COR-L47 (cell line): ENCODE data around the gene PAK6.

Source experiments
- DNase-seq: peaks from one replicate; lab custom pipeline; 2025; lab: John Stamatoyannopoulos, UW

PAK6 gene

DNA sequence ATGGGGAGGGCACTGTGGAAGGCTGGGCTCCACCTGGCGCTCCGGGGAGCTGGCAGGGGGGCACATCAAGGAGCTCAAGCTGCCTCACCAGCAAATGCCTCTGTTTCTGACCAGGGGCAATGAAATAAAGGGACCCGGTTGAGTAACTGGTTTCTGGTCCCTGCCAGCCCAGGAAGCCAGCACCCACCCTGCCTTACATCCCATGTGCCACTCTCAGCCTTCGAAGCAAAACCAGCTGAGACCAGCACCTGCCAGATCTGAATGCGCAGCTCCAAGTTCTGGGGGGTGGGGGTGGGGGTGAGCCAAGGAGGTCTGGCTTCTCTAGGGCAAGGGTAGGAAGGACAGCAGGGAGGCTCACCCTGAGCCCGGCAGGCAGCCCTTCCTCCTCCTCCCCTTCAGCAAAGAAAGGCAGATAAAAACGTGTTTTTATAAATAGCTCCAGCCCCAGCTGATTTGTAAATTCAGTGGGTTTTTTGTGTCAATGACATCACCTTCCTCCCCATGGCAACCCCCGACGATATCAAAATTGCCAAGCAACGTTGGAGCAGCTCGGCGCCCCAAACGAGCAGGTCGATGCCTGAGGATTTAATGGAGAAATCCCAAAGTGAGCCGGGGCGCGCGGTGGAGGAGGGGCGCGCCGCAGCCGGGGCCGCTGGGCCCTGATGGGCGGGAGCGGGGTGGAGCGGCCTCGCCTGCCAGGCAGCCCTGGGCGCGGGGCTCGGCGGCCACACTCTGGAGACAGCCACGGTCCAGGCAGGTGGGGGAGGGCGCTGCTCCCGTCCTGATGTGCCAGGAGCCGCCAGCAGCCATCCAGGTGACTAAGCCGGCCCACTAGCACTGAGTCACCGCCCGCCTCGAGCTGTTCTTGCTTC is at the start of gene PAK6:
Gene PAK6 (plus strand): TSS at position 532 of the 872 bp plus-strand sequence. CDS start 25,723 bp downstream, outside the sequence.
- peak; percentile 64 for DNase-seq

DNA sequence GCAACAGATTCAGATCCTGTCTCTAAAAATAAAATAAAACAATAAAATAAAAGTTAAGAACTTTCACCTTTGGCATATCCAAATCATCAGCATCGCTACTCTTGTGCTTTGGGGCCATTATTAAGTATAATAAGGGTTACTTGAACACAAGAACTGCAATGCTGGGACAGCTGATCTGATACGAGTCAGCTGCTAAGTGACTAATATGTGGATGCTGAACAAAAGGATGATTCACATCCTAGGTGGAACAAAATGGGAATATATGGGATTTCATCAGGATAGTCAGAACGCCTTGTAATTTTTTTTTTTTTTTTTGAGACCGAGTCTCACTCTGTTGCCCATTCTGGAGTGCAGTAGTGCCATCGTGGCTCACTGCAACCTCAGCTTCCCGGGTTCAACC is 48.3 kb upstream of the PAK6 start:
- DNase-seq, result no peak

DNA sequence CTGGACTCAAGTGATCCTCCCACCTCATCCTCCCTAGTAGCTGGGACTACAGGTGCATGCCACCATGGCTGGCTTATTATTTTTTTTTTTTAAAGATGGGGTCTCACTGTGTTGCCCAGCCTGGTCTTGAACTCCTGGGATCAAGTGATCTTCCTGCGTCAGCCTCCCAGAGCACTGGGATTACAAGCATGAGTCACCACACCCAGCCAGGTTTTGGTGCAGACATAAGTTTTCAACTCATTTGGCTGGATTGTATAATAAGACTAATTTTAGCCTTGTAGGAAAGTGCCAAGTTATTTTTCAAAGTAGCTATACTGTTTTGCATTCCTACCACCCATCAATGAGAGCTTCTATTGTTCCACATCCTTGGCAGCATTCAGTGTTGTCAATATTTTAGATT is 45.9 kb upstream of the PAK6 start:
- no peak for DNase-seq

DNA sequence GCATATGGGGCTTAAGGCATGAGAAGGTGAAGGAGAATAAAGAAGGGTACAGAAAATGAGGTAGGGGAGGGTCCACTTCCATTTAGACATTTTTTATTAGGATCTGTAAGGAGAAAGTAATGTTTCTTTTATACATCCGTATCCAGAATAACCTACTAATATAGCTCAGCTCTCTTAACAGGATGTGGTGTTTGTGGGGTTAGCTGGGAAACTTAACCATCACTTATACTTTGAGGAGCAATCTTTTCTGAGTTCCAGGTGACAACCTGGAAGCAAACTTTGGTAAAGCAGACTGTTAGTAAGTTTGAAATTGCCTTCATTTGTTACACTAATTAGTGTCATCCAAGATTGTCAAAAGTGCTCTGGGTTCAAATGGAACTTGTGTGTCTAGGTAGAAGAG is 41.4 kb upstream of the PAK6 start:
- no peak for DNase-seq

DNA sequence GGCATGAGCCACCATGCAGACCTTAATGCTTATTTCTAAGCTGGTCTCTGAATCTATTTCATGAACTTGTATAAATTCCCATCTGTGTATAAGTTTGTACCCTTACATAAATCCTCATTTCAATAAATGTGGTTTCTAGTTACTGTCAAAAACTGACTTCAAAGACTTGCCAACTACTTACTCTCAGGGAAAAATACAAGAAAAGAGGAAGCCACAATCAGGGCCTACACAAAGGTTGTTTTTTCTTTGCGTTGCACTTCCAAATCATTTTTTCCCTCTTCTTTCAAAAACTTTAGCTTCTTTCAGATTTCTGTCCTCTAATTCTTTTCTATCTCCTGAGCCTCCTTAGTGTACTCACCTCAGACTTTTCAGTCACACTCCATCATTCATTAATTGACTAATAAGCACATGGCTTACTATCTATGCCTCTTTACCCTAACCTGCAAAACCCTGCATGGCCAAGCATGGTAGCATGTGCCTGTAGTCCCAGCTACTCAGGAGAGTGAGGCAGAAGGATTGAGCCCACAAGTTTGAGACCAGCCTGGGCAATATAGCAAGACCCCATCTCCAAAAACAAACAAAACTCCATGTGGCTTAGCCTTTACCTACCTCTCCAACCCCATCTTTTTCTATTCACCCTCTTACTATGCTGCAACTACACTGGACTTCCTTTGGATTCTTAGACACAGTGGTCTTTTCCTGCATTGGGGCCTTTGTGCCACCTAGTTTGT is 40.3 kb upstream of the PAK6 start:
- DNase-seq, result no peak

DNA sequence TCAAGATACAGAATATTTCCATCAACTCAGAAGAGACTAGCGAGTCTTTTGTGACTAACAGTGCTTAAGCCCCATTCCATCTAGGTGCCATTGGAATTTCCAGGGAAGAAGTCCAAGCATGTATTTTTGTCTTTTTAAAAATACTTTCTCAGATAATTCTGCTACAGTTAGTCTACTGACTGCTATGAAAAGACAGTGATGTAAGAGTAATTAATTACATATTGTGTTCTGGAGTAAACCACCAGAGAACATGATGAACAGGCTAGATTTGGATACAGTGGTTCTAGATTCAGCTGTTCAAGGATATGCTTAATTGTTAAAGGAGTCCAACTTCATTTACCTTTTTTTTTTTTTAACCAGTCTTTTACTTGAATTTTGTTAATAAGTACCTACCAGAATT is 34.8 kb upstream of the PAK6 start:
- no peak for DNase-seq

DNA sequence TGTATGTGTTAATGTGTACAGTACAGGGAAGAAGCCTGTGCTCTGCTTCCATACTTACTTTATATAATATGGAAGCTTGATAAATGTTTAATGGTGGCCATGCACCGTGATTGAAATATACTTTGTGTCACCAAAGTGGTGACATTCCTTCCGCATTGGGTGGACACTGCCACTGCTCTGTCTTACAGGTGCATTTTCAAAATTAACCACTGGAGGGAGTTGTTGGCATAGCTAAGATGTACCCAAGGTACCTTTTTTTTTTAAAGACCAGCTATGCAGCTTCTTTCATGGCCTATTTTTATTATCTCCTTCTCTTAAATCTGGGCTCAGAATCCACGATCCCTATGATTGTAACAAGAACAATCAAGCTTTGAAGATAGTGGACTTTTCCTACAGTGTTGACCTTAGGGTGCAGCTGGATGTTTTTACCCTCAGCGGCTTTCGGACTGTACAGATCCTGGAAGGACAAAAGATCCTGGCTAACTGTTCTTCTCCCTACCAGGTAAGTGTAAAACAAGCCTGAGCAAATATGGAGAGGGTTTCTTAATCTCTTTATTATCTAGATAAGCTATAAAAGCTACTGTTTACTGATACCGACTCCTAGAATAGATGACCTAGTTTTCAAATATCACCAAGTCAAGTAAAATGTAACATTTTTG is 21.6 kb upstream of the PAK6 start:
- DNase-seq, result peak; percentile 18

DNA sequence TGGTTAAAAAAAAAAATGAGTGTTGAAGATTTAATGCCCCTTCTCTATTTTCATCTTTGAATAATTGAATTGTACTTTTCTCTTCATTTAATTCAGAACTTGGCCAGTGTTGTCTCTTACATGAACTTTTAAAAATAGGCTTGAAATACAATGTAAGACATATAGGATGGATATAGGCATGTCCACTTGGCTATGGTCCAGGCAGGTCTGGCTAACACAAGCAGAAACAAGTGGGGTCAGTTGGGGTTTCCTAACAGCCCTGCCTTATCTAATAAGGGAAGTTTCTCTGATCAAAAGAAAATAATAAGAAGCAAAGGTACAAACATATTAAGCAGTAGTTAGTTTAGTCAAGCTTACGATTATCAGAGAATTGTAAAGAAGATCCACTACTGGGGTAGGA is 19.1 kb upstream of the PAK6 start:
- DNase-seq, result no peak

DNA sequence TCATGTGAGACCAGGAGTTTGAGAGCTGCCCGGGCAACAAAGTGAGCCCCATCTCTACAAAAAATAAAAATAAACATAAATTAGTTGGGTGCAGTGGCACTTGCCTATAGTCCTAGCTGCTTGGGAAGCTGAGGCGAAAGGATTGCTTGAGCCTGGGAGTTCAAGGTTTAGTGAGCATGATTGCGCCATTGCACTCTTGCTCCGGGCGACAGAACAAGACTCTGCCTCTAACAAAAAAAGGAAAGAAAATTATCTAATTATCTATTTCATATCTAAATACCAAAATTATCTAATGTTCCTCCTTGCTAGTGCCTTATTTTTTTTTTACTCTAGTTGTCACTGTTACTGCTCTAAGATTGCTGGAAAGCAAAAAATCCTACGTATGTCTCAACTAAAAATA is 16.7 kb upstream of the PAK6 start:
- no peak for DNase-seq

DNA sequence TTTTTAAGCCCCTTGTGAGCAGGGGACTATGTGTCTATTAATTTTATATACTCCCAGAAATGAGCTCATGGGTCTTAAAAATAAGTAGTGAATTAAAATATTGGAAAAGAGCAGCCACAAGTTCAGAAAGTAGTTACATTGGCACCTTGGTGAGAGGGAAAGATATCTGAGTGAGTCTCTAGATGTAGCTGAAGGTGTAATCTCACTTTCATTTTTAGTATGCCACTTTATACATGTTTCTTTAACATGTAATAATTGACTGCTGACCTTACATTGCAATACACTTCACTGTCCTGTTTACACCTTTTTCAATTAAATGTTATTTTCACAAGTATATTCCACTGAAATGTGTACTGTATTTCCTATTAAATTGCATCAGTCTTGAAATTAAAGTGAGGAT is 12.1 kb upstream of the PAK6 start:
- DNase-seq, result no peak

DNA sequence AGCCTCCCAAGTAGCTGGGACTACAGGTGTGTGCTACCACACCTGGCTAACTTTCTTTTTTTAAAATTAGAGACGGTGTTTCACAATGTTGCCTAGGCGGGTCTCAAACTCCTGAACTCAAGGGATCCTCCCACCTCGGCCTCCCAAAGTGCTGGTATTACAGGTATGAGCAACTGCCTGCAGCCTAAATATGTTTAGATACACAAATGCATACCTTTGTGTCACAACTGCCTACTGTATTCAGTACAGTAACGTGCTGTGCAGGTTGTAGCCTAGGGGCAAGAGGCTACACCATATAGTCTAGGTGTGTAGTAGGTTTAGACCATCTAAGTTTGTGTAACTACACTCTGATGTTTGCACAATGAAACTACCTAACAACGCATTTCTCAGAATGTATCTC is 9.5 kb upstream of the PAK6 start:
- no peak for DNase-seq

DNA sequence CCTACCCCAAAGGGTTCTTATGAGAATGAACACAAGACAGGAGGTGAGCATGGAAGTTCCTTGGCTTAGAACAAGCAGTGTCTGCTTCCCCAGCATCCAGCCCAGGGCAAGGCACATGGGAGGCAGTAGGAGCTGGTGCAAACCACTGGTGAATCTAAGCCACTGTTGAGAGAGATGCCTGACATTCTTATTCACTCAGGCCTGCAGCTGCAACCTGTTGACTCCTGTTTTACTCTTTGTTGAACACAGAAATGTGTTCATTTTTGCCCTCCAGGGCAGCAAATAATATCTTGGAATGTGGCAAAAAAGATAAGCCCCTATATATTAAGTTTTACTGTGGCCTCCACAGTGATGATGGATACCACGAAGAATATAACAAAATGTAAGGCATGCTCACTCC is 8.9 kb upstream of the PAK6 start:
- DNase-seq, result no peak

DNA sequence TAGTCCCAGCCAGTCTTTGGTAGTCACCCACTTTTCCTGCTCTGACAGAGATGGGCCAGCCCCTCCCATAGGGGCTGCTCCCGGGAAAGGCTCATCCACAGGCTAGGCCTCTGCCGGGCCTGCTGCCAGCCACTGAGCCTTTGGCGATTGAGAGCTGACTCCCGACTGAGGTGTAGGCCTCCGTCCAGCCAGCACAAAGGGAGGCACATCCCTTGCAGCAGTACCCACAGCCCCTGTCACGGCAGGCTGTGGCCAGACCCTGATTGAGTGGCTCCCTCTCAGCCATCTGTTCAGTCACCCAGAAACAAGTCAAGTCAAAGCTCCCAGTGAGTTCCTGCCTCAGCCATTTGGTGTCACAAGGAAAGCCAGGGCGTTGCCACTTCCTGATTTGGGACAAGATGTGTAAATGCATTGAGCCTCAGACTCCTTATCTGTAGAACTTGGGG is 6.2 kb upstream of the PAK6 start:
- no peak for DNase-seq

DNA sequence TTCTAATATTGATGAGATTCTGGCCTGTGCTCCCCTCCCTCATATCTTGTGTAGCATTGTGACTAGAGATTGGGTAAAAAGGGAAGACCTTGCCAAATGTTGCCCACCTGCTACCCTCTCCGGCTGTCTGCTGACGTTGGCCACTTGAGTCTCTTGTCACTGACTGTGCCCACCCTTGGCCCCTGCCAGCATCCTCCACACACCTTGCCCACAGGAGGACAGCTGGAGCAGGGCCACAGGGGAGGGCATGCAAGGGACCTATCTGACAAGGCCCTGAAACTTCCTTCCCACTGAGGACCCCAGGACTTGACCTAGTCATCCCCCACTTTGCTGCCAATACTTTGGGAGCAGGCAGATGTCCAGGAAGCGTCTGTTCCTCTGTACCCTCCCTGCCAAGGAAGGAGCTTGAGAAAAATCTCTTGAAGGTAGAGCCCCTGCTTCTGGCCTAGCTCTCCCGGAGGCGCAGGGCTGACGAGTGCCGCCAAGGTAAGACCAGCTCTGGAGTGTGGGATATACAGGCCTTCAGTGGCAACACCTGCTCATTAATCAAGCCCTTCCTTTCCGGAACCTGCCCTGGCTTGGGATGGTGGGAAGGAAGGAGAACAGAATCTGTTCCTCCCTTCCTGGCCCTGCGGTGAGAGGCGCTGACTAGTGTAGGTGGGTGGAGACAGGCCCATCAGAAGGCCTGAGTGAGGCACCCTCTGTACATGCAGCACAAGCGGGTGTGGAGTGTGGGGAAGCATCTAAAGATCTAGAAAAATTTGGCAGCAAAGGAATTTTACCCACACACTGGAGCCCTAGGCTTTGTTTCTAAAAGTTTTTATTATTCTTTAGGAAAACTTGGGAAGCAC is 4.9 kb upstream of the PAK6 start:
- no peak for DNase-seq

DNA sequence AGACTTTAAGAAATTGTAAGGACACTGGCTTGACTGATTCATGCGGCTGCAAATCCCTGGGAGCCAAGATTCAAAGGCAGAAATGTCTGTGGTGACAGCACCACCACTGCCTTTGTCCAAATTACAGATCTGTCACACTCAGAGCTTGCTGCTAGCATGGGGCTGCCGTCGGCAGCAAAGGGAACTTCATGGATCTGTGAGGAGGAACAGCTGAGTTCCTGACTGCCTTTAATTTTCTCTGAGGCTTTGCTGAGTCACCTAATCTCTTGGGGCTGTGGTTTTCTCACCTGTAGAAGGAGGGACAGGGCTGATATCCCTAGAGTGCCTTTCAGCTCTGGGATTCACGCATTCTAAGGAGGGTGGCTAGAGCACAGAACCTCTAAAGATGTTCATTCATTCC is 4.1 kb upstream of the PAK6 start:
- no peak for DNase-seq

DNA sequence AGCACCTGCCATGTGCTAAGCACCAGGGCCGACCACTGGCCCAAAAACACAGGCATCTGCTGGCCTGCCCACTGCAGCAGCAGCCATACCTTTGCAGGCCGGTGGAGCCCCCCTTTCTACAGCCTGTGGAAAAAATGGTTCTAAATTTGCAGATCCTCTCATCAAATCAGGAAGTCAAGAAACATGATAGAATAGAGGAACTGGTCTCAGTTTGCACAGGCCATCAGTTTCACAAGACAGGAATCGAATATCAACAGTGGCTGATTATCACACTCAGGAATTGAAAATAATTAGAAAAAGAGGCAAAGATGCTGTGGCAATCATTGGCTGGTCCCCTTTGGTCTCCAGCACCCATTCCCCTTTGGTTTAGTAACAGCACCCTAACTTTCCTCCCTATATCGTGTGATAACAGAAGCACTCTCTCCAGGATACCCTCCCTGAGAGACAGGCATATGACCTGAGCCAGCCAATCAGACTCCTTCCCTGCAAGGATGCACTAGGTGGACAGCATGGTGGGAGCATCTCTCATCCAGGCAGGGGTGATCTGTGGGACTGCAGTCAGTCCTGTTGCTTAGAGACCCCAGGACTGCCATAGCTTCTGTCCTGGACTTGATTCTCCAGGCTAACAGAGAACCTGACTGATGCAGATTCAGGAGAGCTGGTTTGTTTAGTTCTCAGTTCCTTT is 3.5 kb upstream of the PAK6 start:
- DNase-seq, result no peak

DNA sequence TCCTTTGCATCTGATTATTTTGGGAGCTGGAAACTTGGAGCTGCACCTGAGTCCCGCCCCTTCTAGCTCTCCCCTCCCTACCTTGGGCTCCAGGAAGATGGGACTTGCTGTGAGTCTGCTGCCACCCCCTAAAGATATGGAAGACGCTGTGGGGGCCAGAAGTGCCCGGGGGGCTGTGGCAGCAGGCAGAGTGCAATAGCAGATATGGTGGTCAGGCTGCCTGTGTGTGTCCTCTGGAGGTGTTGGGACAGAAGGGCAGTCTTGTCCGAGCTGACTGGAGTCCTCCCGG is 485 bp downstream of the PAK6 start:
- no peak for DNase-seq

DNA sequence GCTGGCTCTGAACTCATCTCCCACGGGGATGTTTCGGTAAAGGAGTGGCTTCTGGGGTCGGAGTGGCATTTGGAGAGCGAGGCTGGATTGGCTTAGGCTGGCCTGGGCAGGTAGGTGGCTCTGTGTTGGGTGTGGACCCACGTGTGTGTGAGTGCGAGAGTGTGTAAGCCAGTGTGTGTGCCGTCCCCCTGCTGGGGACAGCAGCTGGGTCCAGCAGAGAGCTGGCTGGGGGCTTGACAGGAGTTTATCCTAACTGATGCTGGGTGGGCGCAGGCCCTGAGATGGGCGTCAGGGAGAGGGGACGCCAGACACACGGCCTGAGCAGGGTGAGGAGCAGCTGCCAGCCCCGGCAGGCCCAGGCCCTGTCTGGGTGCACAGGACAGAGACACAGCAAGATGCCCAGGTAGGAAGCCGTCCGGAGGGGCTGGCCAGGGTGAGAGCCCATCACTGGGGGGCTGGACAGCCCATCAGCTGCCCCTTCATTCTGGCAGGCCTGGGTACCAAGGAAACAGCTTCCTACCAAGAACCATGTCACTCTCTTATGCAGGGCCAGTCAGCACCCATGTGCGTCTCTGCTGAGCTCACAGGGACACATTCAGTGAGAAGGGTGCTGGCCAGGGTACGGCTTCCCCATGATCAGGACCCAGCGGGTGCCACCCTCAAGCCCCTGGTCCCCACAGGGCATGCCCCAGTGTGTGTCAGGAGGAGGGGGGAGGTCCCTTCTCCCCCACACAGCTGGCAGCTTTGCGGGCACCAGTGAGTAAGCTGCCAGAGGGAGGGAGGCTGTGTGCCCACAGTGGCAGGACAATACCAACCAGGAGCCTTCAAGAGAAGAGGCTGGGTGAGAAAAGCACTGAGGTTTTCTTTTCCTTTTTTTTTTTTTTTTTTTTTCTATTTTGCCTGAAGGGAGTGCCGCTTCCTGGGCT is 1.1 kb downstream of the PAK6 start:
- DNase-seq, result no peak

DNA sequence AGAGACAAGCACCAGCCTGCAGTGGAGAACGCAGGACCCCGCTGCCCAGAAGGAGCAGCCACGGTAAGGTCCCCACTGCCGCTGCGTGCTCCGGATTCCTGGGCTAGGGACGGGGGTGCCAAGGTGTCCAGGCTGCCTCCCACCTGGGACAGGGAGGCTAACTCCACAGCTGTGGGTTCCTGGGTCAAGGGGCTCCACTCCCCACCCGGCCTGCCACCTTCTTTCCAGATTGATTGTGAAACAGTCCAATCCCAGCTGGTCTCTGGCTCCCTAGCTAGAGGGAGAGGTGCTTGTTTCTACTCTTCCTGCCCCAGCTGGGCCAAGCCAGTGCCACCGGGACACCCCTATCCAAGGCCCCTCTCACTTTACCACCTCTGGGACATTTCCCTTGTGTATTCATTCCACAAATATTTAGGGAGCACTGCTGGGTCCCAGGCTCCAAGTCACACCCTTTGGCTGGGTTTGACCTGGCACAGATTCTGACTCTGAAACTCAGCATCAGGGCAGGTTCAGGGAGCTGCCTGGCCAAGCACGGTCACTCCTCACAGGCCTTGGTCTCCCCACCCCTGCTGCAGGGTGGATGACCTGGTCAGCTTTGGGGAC is 1.9 kb downstream of the PAK6 start:
- no peak for DNase-seq
